Embryonic facial prominence (tissue), 1 donor: Measurements from ENCODE around the gene CHAD.

Experiments used
- DNase-seq: peaks from one replicate; pipeline ENCODE4 v3.0.0-alpha.2; 2016; ENCODE audit errors: extremely low spot score

The CHAD gene

DNA sequence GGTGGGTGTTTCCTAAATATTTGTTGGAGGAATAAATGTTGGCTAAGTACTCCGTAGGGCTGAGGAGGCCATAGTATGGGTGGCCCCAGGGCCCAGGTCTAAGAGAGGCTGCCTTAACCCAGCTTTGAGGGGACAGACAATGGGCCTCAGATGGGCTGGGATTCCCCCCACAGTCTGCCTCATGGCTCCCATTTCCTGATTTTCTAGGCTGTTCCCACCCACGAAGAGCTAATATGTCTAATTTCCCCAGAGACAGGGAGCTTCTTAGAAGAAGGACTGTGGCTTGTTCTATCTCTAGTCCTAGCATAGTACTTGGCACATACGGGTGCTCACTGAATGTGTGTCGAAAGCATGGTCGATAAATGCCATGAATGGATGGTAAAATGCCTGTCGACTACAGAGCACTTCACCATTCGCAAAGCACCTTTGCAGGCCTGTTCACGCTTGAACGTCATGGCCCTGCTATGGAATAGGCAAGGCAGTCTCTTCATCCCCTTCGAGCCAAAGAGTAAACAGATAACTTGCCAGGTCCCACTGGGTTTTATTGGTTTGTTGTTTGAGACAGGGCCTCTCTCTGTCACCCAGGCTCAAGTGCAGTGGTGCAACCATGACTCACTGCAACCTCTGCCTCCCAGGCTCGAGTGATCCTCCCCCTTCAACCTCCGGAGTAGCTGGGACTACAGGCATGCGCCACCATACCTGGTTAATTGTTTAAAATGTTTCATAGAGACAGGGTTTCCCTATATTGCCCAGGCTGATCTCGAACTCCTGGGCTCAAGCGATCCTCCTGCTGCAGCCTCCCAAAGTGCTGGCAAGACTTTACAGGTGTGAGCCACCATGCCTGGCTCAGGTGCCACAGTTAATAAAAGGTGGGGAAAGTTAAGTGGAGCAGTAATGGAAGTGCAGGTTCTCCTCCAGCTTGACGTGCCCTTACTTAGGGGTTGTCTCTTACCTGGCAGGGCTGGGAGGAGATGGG lies 9.7 kb downstream of the CHAD start:
- DNase-seq = no peak

DNA sequence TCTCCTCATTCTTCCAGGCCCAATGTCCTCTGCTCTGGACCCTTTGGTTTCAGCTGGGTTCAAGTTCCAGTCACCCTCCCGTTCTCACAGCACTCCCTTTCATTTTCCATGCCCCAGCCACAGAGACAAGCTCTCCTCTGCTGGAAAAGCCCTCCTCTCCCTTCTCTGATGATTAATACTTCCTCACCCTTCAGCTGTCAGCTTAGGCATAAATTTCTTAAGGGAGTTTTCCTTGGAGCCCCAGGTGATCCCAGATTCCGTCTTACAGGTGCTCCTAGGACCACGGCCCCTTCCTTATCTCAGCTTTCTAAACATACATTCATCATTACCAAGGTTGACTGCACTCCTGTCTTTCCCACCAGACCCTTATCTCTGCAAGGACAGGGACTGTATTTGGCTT lies 10.4 kb downstream of the CHAD start:
- no peak for DNase-seq

DNA sequence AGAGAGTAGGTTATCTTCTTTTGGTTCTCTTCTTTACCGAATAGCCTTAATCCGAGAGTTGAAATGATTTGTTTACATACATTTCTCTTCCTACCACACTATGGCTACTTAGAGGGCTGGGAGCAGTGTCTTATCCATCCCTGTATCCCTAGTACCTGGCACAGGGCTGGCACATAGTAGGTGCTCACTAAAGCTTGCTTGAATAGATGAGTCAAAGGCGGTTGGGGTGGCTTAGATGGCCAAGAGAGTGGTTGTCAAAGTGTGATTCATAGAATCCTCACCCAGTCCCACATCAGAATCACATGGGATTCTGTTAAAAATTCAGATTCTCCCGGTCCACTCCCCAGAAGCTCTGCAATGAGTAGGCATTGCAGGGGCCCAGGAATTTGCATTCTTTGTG lies 11.1 kb downstream of the CHAD start:
- DNase-seq = no peak

DNA sequence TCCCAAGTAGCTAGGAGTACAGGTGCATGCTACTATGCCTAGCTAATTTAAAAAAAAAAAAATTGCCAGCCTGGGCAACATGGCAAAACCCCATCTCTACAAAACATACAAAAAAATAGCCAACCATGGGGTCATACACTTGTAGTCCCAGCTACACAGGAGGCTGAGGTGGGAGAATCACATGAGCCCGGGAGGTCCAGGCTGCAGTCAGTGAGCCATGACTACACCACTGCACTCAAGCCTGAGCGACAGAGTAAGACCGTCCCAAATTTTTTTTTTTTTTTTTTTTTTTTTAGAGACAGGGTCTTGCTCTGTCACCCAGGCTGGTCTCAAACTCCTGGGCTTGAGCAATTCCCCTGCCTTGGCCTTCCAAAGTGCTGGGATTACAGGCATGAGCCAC lies 14.8 kb downstream of the CHAD start:
- no peak for DNase-seq

DNA sequence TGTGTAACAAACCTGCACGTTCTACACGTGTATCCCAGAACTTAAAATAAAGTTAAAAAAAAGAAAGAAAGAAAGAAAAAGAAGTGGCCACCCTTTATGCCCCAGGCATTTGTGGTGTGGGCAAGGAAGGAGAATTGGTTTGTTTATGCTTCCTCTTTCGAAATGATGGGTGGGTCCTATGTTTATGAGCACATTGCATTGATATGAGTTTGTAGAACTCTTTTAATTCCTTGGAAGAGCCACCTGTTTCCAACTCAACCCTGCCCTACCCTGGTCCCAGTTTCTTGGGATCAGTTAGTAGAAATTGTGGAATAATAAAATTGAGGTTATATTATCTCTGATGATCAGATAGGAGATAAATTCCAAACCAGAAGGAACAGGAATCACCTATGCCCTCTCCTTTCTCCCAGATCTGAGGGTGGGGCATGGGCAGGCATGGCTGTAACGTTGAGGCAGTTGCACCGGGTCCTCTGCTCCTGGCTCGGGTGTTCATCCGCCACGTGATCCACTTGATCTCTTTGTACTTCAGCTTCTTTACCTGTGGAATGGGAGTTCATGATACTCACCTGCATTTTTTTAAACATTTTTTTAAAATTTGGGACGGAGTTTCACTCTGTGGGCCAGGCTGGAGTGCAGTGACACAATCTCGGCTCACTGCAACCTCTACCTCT lies 15.9 kb downstream of the CHAD start:
- DNase-seq = no peak

DNA sequence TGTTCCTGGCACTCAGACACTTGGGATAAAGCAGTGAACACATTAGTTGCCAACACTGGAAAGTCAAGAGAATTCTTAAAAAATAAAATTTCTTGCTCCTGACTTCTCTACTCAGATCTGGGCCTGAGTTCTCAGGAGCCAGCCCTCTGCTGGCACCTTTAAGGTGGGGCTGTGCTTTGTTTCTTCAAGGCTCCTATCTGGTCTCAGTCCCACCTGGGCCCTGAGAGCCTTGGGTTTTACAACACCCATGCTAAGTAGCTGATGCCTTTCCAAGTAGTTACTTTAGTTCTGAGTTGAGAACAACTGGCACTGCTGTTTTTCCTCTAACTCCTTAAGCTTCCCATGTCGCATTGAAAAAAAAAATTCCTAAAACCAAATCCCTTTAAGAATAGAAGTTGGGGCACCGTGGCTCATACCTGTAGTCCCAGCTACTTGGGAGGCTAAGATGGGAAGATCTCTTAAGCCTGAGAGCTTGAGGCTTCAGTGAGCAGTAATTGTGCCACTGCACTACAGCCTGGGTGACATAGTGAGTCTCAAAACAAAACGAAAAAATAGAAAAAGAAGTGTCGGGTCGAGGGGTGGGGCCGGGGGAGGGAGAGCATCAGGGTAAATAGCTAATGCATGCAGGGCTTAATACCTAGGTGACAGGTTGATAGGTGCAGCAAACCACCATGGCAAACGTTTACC lies 16.6 kb downstream of the CHAD start:
- no peak for DNase-seq

DNA sequence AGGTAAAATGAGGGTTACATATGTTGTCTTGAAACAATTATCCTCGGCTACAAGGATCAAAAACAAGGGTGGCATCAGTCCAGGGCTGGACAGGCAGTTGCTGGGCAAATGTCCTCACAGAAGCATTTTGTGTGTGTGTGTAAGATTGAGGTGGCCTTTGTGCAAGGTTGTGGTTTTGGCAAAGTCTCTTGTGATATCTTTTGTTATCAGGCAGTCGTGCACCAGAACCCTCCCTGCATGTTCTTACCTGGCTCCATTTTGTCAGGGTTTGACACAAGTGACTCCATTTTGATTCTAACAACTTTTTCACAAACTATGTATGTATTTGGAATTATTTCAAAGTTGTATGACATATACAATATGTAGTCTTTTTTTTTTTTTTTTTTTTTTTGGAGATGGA lies 20.0 kb downstream of the CHAD start:
- no peak for DNase-seq

DNA sequence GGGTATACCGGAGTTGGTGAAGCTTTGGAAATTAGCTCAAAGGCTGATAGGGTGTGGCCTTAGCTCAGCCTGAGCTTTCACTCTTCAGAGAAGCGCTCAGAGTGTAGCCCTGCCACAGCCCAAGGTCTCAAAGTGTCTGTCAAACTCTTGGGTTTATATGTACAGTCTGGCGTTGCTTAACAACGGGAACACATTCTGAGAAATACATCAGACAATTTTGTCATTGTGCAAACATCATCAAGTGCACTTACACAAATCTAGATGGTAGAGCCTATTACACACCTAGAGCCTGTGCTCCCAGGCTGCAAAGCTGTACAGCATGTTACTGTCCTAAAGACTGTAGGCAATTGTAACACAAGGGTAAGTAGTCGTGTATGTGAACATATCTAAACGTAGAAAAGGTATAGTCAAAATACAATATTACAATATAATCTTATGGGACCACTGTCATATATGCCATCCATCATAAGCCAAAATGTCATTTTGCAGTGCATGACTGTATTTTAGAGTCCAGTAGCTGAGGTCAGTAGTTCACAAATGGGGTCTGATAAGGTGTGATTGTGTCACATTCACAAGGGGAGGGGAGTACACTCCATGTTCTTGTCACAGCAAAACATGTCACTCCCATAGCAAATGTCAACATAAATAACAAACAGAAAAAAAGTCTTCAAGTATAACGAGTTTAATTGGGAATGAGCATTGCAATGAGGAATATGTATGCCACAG lies 20.6 kb downstream of the CHAD start:
- no peak for DNase-seq

DNA sequence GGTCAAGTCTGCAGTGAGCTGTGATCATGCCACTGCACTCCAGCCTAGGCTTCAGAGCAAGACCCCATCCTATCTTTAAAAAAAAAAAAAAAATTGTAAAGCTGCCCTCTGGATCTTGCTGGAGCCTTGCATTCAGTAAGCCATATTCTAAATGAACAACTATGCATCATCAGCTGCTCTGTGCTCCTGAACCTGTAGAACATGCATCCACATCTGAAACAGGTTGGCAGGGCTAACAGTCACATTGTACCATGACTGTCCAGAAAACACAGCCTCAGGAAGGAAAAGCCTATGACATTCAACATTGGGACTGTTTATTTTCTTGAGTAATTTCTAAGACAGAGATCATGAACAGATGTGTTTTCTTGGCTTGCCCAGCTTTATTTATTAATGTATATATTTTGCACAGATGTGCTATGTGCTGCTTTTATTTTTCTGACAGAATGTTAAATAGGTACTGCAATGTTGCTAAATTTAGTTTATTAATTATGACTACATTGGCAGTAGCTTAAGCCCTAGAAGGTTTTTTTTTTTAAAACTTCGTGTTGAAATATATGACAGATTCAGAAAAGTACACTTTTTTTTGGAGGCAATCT lies 22.9 kb downstream of the CHAD start:
- no peak for DNase-seq

DNA sequence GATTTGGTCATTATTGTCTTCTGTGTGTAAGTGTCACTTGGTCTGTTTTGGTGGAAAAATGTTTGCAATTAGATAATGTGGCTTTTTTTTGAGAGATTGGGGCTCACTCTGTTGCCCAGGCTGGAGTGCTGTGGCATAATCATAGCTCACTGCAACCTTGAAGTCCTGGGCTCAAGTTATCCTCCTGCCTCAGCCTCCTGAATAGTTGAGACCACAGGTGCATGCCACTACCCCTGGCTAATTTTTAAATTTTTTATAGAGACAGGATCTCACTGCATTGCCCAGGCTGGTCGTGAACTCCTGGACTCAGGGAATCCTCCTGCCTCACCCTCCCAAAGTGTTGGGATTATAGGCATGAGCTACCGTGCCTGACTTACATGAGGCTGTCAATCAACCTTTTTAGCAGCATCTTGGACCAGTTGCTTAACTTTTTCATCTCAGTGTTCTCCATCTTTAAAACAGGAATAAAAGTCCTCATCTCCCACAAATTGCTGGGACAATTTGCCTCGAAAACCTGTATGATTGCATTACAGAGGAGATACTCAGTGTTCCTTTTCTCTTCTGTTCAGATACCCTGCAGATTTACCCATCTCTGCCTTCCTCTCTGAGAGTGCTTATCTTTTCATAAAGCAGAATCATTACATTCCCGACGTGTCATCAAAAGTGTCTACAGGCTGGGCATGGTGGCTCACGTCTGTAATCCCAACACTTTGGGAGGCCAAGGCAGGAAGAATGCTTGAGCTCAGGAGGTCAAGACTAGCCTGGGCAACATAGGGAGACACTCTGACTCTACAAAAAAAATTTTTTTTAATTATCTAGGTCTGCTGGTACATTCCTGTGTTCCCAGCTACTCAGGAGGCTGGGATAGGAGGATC lies 23.6 kb downstream of the CHAD start:
- DNase-seq = no peak

DNA sequence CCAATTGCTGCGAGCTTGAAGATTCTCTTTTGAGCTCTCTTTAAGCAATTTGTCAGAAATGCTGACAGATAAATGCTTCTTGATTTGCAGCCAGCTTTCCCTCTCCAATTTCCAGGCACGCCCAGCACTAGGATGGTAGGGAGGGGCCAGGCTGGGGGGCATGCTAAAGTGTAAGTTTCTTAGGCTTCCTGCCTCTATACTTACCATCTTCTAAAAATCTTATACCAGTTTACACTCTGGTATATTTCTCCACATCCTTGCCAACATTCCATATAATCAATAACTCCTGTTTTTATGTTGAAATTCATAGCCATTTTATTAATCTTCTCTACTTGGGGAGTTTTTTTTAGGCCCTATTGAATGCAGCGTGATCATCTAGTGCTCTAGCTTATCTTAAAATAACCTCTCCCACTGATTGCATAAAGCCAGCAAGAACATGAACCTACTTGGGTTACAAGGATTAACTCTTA lies 25.1 kb downstream of the CHAD start:
- DNase-seq = no peak

DNA sequence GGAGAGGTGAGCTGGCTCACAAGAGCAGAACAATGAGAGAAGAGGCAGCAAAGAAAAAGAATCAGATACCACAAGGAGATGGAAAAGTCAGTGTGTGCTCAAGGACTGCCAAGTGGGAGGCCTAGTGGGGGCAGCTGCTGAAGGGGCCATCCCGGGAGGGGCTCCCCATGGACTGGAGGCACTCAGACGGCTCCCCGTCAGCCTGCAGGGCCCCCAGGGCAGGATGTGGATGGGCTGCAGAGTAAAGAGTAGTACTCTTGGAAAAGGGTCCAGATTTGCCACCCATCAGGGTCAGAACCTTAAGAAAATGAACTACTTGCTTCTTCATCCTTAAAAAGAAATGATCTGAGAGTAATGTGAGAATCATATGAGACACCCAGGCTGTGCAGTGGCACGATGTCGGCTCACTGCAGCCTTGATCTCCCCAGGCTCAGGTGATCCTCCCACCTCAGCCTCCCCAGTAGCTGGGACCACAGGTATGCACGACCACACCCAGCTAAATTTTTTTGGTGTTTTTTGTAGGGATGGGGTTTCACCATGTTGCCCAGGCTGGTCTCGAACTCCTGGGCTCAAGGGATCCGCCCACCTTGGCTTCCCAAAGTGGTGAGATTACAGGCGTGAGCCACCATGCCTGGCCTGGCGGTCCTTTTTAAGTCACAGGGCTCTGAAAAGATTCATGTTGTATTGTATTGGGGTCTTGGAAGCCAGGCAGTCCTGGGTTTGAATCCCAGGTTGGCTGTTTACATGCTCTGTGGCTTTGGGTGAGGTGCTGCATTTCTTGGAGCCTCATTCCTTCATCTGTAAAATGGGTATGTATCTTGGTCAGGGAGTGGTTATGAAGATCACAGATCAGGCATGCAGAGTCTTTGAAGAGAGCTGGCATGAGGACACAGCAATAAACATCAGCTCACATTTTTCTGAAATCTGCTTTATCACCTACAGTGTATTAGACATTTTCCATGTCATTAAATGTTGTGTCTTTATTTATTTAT lies 27.5 kb downstream of the CHAD start:
- no peak for DNase-seq

DNA sequence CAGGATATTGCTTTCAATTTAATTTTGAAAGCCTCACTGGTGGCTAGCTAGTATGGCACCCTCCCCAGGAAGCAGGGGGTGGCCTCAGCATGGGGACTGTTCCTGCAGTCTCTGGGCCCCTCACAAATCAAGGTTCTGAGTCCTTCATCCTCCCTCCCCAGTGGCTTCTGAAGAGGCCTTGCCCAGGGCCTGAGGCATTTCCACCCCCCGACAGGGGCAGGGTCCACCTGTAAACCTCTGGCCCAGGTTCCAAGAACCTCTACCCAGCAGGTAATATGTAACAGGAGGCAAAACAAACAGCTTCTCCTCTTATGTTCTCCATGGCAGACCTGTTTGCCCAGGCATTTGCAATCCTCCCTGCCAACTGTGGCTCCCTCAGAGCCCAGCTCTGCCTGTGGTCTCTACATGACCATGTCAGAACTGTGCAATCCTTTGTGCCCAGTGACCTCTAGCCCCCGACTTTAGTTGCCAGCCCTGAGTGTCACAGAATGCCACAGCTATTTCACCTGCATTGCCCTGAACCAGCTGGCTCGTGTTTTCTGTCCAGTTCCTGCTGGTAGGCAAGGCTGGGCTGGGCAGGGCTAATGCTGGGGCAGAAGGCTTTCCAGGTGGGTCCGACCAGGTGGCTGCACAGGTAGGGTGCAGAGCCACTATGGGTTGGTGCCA lies 28.4 kb downstream of the CHAD start:
- DNase-seq = no peak

DNA sequence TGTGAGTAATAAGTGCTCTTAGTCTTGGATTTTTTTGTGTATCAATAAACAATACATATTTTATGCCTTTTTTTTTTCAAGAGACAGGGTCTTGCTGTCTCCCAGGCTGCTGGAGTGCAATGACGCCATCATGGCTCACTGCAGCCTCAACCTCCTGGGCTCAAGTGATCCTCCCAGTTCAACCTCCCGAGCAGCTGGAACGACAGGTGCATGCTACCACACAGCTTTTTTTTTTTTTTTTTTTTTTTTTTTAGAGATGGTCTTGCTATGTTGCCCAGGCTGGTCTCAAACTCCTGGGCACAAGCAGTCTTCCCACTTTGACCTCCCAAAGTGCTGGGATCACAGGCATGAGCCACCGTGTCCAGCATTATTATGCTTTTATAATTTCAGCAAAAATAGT lies 29.7 kb downstream of the CHAD start:
- no peak for DNase-seq

DNA sequence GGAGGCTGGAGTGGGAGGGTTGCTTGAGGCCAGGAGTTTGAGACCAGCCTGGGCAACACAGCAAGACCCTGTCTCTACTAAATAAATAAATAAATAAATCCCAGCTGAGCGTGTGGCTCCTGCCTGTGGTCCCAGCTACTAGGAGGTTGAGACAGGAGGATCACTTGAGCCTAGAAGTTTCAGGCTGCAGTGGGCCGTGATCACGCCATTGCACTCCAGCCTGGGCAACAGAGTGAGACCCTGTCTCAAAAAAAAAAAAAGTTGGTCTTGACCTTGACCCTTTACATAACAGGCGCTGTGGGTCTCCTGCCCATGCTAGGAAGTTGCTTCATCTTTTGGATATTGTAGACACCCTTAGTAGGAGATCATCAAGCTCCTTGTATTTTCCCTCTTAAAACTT lies 31.3 kb downstream of the CHAD start:
- DNase-seq = no peak

DNA sequence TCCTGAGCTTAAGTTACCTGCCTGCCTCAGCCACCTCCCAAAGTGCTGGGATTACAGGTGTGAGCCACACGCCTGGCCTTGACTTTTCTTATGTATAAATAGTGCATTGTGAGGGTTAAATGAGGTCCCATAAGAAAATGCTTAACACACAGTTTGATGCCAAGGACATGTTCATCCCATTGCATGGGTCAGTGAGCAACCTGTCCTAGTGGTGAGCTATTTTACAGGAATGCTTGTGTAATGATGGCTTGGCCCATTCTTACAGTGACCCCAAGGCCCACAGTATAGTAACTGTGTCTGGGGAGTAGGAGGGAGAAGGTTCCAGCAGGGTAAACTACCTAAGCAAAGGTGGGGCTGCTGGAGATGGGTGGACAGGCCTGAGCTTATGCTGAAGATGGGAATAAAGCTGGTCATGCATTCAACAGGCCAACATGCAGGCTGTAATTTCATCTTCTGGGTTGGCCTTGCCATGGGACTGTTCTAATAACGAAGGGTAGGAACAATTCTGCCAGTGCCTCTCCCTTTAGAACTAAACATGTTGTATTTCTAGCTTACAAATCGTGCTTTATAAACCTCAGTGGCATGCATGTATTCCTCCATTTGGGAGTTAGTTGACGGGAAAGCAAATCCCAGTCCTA lies 36.4 kb downstream of the CHAD start:
- no peak for DNase-seq

DNA sequence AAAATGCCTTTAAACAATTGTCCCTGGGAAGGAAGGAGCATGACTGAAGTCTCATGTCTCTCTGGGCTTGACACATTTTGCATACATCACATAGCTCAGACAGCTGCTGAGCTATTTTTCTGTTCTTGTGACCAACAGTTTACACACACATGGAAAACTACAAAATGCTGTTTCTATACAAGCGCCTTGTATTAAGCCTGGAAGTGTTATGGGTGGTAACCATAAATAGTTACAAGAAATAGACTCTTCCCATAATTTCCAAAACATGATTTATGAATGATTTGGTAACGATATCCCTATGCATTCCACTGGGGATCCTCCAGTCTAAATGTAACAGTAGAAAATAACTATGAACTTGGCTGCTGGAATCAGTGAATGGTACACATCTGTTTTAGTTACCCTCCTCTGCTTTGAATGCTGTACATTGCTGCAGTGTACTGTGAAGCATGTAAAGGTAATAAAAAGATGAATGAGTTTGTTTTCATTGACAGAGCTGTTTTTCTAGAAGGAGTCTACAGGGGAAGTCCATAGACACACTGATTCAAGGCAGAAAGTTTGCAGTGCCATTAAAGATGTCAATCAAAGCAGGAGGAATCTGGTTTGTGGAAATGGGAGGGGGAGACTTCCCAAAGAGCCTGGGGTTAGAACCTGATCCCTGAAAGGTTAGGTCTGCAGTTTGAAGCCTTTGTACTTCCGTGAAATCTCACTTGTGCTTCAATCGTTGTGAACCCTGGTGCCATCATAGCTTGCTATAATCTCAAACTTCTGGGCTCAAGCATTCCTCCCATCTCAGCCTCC lies 37.7 kb downstream of the CHAD start:
- no peak for DNase-seq
